GM12878 (cell line): ENCODE results near the gene SRXN1. TPM values are rescaled to one million over a fixed set of nuclear protein-coding genes. Genes with fewer than 3 reads are reported as not detected.
A peak's percentile ranks its signal among the peaks of the same experiment; 100 is the strongest.

Experiments used
- CBFB ChIP-seq: IDR thresholded peaks from 2 replicates; pipeline ENCODE4 v1.6.1; 2016; ENCODE audit warnings: antibody characterized with exemption, low read depth
- EZH2 ChIP-seq: IDR thresholded peaks from 2 replicates; pipeline ENCODE4 v1.6.1; 2012; ENCODE audit warnings: low read depth, mild to moderate bottlenecking, control low read depth, inconsistent platforms, low read length, borderline replicate concordance; ENCODE audit not compliant: control insufficient read depth
- IRF3 ChIP-seq: fragments of 450-650 bp; IDR thresholded peaks from 2 replicates; pipeline ENCODE4 v1.6.1; 2014; ENCODE audit warnings: mild to moderate bottlenecking
- NBN ChIP-seq: fragments of 450-650 bp; IDR thresholded peaks from 2 replicates; pipeline ENCODE4 v1.6.1; 2016
- NFXL1 ChIP-seq: fragments of 450-650 bp; IDR thresholded peaks from 2 replicates; pipeline ENCODE4 v1.6.1; 2017; ENCODE audit warnings: antibody characterized with exemption, mild to moderate bottlenecking, borderline replicate concordance
- NFYB ChIP-seq: IDR thresholded peaks from 2 replicates; pipeline ENCODE4 v1.6.1; 2011; ENCODE audit warnings: low read depth, mild to moderate bottlenecking, low read length, improper control_type of control experiment, moderate library complexity; ENCODE audit not compliant: insufficient read depth
- PML ChIP-seq: IDR thresholded peaks from 2 replicates; pipeline ENCODE4 v1.6.1; 2012; ENCODE audit warnings: low read length, inconsistent platforms
- POLR2A ChIP-seq: IDR thresholded peaks from 2 replicates; pipeline ENCODE4 v1.6.1; 2011; ENCODE audit warnings: low read depth, mild to moderate bottlenecking, low read length
- POLR2AphosphoS5 ChIP-seq: IDR thresholded peaks from 2 replicates; pipeline ENCODE4 v1.6.1; 2011; ENCODE audit warnings: mild to moderate bottlenecking, low read length, inconsistent platforms
- RFX5 ChIP-seq: IDR thresholded peaks from 2 replicates; pipeline ENCODE4 v1.6.1; 2011; ENCODE audit warnings: low read depth, low read length, improper control_type of control experiment
- ZBTB40 ChIP-seq: fragments of 450-650 bp; IDR thresholded peaks from 2 replicates; pipeline ENCODE4 v1.6.1; 2016; ENCODE audit warnings: mild to moderate bottlenecking, moderate library complexity, borderline replicate concordance
- ZNF217 ChIP-seq: fragments of 450-650 bp; IDR thresholded peaks from 2 replicates; pipeline ENCODE4 v1.6.1; 2017; ENCODE audit warnings: antibody characterized with exemption, mild to moderate bottlenecking
- ZZZ3 ChIP-seq: IDR thresholded peaks from 2 replicates; pipeline ENCODE4 v1.6.1; 2011; ENCODE audit warnings: low read depth; ENCODE audit not compliant: control insufficient read depth, insufficient read length
- polyA plus RNA-seq, 11 experiments: library from polyadenylated mRNA; depleted of rRNA in 4 of 11; unstranded in 6 of 11; stranded (reverse) in 5 of 11; fragments of >200 nt; fragmentation: Nextera tagmentation in 4 of 11; fragmentation: Illumina TruSeq in 1 of 11; extraction: Ambion mirVana in 4 of 11; extraction: Trizol in 1 of 11; gene quantifications; 1 replicate in 1 of 11; 2 replicates in 10 of 11; pipeline versions ENCODE4 v1.2.1 to v1.2.3, GENCODE V29; 2011 to 2016; ENCODE audit warnings: inconsistent platforms in 2 of 11, missing spikeins in 2 of 11, low read depth in 1 of 11
- total RNA-seq, 4 experiments: library from RNA; depleted of rRNA in 3 of 4; stranded (reverse); fragments of >200 nt in 3 of 4; fragmentation: Illumina TruSeq in 1 of 4; extraction: Trizol in 1 of 4; gene quantifications; 2 replicates each; pipeline versions ENCODE4 v1.2.1 to v1.2.3, GENCODE V29; 2013 to 2021
- TF ChIP-seq, protein P1 (sequence below): IDR thresholded peaks from 2 replicates; pipeline ENCODE4 v1.6.1; 2012; ENCODE audit warnings: low read depth, low read length, improper control_type of control experiment
- TF ChIP-seq, protein P2 (sequence below): fragments of 450-650 bp; IDR thresholded peaks from 2 replicates; pipeline ENCODE4 v1.6.1; 2017; ENCODE audit warnings: borderline replicate concordance
- TF ChIP-seq, protein P3 (sequence below): fragments of 450-650 bp; formaldehyde crosslinking; IDR thresholded peaks from 2 replicates; pipeline ENCODE4 v1.4.0; 2022; ENCODE audit warnings: mild to moderate bottlenecking, moderate library complexity

The SRXN1 gene
- total and polyA plus RNA-seq, 10 of the 15 experiments (the other 5 are each of a cell fraction or from before 2014, with no cell fraction given) = 4.1 to 20.5 (median 15.6) TPM

- TF ChIP-seq EZH2 (no peak), ZBTB40 (no peak), PML (no peak), NFYB (no peak), ZZZ3 (no peak), NBN (peak; percentile 65; the same call in 1 of the 2 replicates), CBFB (no peak), IRF3 (no peak), RFX5 (no peak), NFXL1 (no peak), POLR2A (no peak; the same call in 1 of the 2 replicates), POLR2AphosphoS5 (no peak), ZNF217 (no peak)
- TF ChIP-seq, protein P1, sequence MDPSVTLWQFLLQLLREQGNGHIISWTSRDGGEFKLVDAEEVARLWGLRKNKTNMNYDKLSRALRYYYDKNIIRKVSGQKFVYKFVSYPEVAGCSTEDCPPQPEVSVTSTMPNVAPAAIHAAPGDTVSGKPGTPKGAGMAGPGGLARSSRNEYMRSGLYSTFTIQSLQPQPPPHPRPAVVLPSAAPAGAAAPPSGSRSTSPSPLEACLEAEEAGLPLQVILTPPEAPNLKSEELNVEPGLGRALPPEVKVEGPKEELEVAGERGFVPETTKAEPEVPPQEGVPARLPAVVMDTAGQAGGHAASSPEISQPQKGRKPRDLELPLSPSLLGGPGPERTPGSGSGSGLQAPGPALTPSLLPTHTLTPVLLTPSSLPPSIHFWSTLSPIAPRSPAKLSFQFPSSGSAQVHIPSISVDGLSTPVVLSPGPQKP = peak; percentile 99
- TF ChIP-seq, protein P2, sequence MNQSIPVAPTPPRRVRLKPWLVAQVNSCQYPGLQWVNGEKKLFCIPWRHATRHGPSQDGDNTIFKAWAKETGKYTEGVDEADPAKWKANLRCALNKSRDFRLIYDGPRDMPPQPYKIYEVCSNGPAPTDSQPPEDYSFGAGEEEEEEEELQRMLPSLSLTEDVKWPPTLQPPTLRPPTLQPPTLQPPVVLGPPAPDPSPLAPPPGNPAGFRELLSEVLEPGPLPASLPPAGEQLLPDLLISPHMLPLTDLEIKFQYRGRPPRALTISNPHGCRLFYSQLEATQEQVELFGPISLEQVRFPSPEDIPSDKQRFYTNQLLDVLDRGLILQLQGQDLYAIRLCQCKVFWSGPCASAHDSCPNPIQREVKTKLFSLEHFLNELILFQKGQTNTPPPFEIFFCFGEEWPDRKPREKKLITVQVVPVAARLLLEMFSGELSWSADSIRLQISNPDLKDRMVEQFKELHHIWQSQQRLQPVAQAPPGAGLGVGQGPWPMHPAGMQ = no peak
- TF ChIP-seq, protein P3, sequence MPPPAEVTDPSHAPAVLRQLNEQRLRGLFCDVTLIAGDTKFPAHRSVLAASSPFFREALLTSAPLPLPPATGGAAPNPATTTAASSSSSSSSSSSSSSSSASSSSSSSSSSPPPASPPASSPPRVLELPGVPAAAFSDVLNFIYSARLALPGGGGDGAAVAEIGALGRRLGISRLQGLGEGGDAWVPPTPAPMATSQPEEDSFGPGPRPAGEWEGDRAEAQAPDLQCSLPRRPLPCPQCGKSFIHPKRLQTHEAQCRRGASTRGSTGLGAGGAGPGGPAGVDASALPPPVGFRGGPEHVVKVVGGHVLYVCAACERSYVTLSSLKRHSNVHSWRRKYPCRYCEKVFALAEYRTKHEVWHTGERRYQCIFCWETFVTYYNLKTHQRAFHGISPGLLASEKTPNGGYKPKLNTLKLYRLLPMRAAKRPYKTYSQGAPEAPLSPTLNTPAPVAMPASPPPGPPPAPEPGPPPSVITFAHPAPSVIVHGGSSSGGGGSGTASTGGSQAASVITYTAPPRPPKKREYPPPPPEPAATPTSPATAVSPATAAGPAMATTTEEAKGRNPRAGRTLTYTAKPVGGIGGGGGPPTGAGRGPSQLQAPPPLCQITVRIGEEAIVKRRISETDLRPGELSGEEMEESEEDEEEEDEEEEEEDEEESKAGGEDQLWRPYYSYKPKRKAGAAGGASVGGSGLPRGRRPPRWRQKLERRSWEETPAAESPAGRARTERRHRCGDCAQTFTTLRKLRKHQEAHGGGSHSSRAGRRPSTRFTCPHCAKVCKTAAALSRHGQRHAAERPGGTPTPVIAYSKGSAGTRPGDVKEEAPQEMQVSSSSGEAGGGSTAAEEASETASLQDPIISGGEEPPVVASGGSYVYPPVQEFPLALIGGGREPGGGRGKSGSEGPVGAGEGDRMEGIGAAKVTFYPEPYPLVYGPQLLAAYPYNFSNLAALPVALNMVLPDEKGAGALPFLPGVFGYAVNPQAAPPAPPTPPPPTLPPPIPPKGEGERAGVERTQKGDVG (CRISPR knock-in tag) = no peak
Observed at GRCh38 chr20:645318-646106, 7.5 kb downstream of the SRXN1 start (continued).
